Tibial nerve (tissue), 4 donors: ENCODE results near the gene NCK1. TPM values are rescaled to one million over a fixed set of nuclear protein-coding genes. Genes with fewer than 3 reads are reported as not detected.

ENCODE experiments used
- DNase-seq, 2 donors: peaks; one replicate each; pipeline ENCODE4 v3.0.0-alpha.2; 2019; ENCODE audit warnings: low spot score in 2 of 2
- H3K27ac ChIP-seq, 4 donors: fragments of 200-600 bp; sonication (generic) in 3 of 4; one replicate each; pipeline ENCODE4 v1.5.1; 2017 to 2019; ENCODE audit warnings: mild to moderate bottlenecking in 1 of 4
- H3K27me3 ChIP-seq, 2 donors: fragments of 200-600 bp; sonication (generic) in 1 of 2; one replicate each; pipeline versions ENCODE4 v1.5.1 to v1.6.0; 2017 to 2019
- H3K36me3 ChIP-seq, 3 donors: fragments of 200-600 bp; sonication (generic); one replicate each; pipeline ENCODE4 v1.5.1; 2018 to 2019
- H3K4me1 ChIP-seq, 4 donors: fragments of 200-600 bp; sonication (generic) in 3 of 4; one replicate each; pipeline ENCODE4 v1.5.1; 2017 to 2019
- H3K4me3 ChIP-seq, 4 donors: fragments of 200-600 bp; sonication (generic) in 3 of 4; one replicate each; pipeline ENCODE4 v1.5.1; 2017 to 2019; ENCODE audit warnings: mild to moderate bottlenecking in 1 of 4, moderate library complexity in 1 of 4
- H3K9me3 ChIP-seq, 4 donors: fragments of 200-600 bp; sonication (generic) in 3 of 4; one replicate each; pipeline ENCODE4 v1.5.1; 2017 to 2019
- EP300 ChIP-seq, 2 donors: sonication (generic); formaldehyde crosslinking; IDR thresholded peaks; one replicate each; pipeline ENCODE4 v1.6.1; 2017; ENCODE audit warnings: antibody characterized with exemption in 2 of 2, mild to moderate bottlenecking in 1 of 2
- POLR2A ChIP-seq, 2 donors: fragments of 450-650 bp; IDR thresholded peaks; one replicate each; pipeline ENCODE4 v1.6.1; 2017; ENCODE audit warnings: antibody characterized with exemption in 2 of 2, mild to moderate bottlenecking in 2 of 2, moderate library complexity in 2 of 2
- WGBS, 2 donors: methylation state at CpG; one replicate each; pipeline ENCODE4 v1.1.5; 2018; 5-methylcytosine and 5-hydroxymethylcytosine counted together
- total RNA-seq, 4 donors: library from RNA; depleted of rRNA; stranded (reverse); fragments of >200 nt; gene quantifications; one replicate each; pipeline ENCODE4 v1.1.0, GENCODE V29; 2016
- TF ChIP-seq, protein P1 (sequence below), 5 experiments: fragments of 200-600 bp in 3 of 5; fragments of 450-650 bp in 2 of 5; sonication (generic) in 3 of 5; IDR thresholded peaks; one replicate each; pipeline ENCODE4 v1.5.1; 2016 to 2019; ENCODE audit warnings: antibody characterized with exemption in 5 of 5, mild to moderate bottlenecking in 3 of 5, moderate library complexity in 2 of 5

The NCK1 gene
- total RNA-seq, 4 donors from 2014 or later = 34.8 to 100 (median 42.2) TPM

DNA sequence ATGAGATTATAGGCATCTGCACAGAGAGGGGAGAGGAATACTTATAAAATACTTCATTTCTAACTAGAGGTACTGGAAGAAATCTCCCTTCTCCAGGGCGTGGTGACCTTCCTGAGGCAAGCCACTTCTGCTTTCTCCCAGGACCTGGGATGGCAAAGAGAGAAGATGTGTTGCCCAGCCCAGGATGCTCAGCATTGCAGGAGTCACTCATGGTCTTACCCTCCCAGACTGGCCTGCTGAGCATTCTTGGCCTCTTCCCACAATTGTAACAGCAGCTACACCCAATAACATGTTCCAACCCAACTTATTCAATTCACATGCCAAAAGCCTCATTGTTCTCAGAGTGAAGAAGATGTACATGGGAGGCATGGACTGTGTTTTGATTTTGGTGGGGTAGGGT is 133.6 kb downstream of the NCK1 start:
- no peak overlapping the region for H3K4me3 ChIP-seq
- TF ChIP-seq, protein P1, sequence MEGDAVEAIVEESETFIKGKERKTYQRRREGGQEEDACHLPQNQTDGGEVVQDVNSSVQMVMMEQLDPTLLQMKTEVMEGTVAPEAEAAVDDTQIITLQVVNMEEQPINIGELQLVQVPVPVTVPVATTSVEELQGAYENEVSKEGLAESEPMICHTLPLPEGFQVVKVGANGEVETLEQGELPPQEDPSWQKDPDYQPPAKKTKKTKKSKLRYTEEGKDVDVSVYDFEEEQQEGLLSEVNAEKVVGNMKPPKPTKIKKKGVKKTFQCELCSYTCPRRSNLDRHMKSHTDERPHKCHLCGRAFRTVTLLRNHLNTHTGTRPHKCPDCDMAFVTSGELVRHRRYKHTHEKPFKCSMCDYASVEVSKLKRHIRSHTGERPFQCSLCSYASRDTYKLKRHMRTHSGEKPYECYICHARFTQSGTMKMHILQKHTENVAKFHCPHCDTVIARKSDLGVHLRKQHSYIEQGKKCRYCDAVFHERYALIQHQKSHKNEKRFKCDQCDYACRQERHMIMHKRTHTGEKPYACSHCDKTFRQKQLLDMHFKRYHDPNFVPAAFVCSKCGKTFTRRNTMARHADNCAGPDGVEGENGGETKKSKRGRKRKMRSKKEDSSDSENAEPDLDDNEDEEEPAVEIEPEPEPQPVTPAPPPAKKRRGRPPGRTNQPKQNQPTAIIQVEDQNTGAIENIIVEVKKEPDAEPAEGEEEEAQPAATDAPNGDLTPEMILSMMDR (IDR thresholded peaks at IDR 0.05) = no peak
- TF ChIP-seq EP300 (IDR thresholded peaks at IDR 0.05) = no peak
- TF ChIP-seq POLR2A (IDR thresholded peaks at IDR 0.05) = no peak
- peaks cover 0 to 32% (median 15%) of the 10 kb centered on the region in 4 donors for H3K4me1 ChIP-seq
- H3K27ac ChIP-seq = peak overlapping the region; percentile 77 to 92 (median 81)
- no peaks in the 10 kb centered on the region for H3K27me3 ChIP-seq
- no peaks in the 10 kb centered on the region for H3K9me3 ChIP-seq
- 75 to 91% methylated on average over 1 of the region's 1 CpG for WGBS, 2 donors
- no peaks in the 10 kb centered on the region for H3K36me3 ChIP-seq
- no peak for DNase-seq

Other genes with a start within 250 kb of the NCK1 start
- gene STAG1, start 109.8 kb upstream of the NCK1 start, total RNA-seq = 10 to 100 TPM; 48.6 to 71.2 (median 58.2) TPM
- gene SLC35G2, start 43.1 kb upstream of the NCK1 start, total RNA-seq = 10 to 100 TPM in 1 of 4 donors, 1 to 10 TPM in 3; 4.2 to 12.2 (median 6.6) TPM
- gene IL20RB, start 95.8 kb downstream of the NCK1 start, total RNA-seq = 10 to 100 TPM; 16.8 to 50.9 (median 45.3) TPM